HG03159 (cell line): ENCODE results near the gene GABBR1.

Source experiments
- ATAC-seq: cut with Tn5 transposase; IDR thresholded peaks from one replicate; pipeline ENCODE4 v1.9.1; 2021; ENCODE audit warnings: mild to moderate bottlenecking, moderate library complexity; ENCODE audit not compliant: unreplicated experiment

Gene GABBR1

GRCh38 chr6:29576056-29576455 lies 56.9 kb downstream of the GABBR1 start:
- no peak for ATAC-seq

GRCh38 chr6:29567991-29568390 lies 65.0 kb downstream of the GABBR1 start:
- ATAC-seq, result no peak

- ATAC-seq, result no peak
Observed at GRCh38 chr6:29567541-29567940, 65.4 kb downstream of the GABBR1 start.

- ATAC-seq, result no peak
Observed at GRCh38 chr6:29566856-29567255, 66.1 kb downstream of the GABBR1 start.

GRCh38 chr6:29564875-29565274 lies 68.1 kb downstream of the GABBR1 start:
- no peak for ATAC-seq

- ATAC-seq, result no peak
Observed at GRCh38 chr6:29563435-29563965, 69.5 kb downstream of the GABBR1 start.

- no peak for ATAC-seq
Observed at GRCh38 chr6:29561606-29562181, 71.3 kb downstream of the GABBR1 start.

- ATAC-seq, result no peak
Observed at GRCh38 chr6:29561091-29561490, 71.9 kb downstream of the GABBR1 start.

- no peak for ATAC-seq
Observed at GRCh38 chr6:29559524-29560287, 73.3 kb downstream of the GABBR1 start, which contains the start of gene UBD. Gene UBD, minus strand, starts transcription at chr6:29559732. Its CDS starts 31 bp downstream, at chr6:29559701.

- ATAC-seq, result no peak
Observed at GRCh38 chr6:29558439-29559079, 74.4 kb downstream of the GABBR1 start.

GRCh38 chr6:29557320-29557719 lies 75.7 kb downstream of the GABBR1 start:
- no peak for ATAC-seq

- ATAC-seq, result no peak
Observed at GRCh38 chr6:29554764-29555163, 78.2 kb downstream of the GABBR1 start.

- ATAC-seq, result no peak
Observed at GRCh38 chr6:29553268-29554057, 79.5 kb downstream of the GABBR1 start.

- ATAC-seq, result peak; percentile 84
Observed at GRCh38 chr6:29552512-29553051, 80.4 kb downstream of the GABBR1 start.

GRCh38 chr6:29547573-29547972 lies 85.4 kb downstream of the GABBR1 start:
- no peak for ATAC-seq

- no peak for ATAC-seq
Observed at GRCh38 chr6:29537714-29538403, 95.1 kb downstream of the GABBR1 start.

GRCh38 chr6:29532320-29532951 lies 100.5 kb downstream of the GABBR1 start:
- ATAC-seq, result no peak

- ATAC-seq, result no peak
Observed at GRCh38 chr6:29531668-29532067, 101.3 kb downstream of the GABBR1 start.

GRCh38 chr6:29530671-29531310 lies 102.2 kb downstream of the GABBR1 start:
- no peak for ATAC-seq
